HepG2 (cell line): ENCODE results near the gene CAPN10. TPM values are rescaled to one million over a fixed set of nuclear protein-coding genes. Genes with fewer than 3 reads are reported as not detected.
A peak's percentile ranks its signal among the peaks of the same experiment; 100 is the strongest.

ENCODE experiments used
- E2F5 ChIP-seq: sonication (generic); formaldehyde crosslinking; conservative IDR thresholded peaks from 2 replicates; pipeline ENCODE4 v1.4.0; 2020; ENCODE audit warnings: missing genetic modification reagents
- NR2F2 ChIP-seq: IDR thresholded peaks from 2 replicates; pipeline ENCODE4 v1.6.1; 2012; ENCODE audit warnings: low read depth, inconsistent platforms, borderline replicate concordance
- PRDM15 ChIP-seq: sonication (generic); formaldehyde crosslinking; IDR thresholded peaks from 2 replicates; pipeline ENCODE4 v1.4.0; 2020; ENCODE audit warnings: missing genetic modification reagents
- RNF2 ChIP-seq: fragments of 450-650 bp; conservative IDR thresholded peaks from 2 replicates; pipeline ENCODE4 v1.6.1; 2016; ENCODE audit warnings: low read depth
- ZBTB25 ChIP-seq: IDR thresholded peaks from 2 replicates; pipeline ENCODE4 v1.6.1; 2018; ENCODE audit warnings: missing genetic modification reagents
- ZBTB7B ChIP-seq: sonication (generic); formaldehyde crosslinking; IDR thresholded peaks from 2 replicates; pipeline ENCODE4 v1.4.0; 2020; ENCODE audit warnings: missing genetic modification reagents
- ZNF280D ChIP-seq: sonication (generic); formaldehyde crosslinking; IDR thresholded peaks from 2 replicates; pipeline ENCODE4 v1.5.1; 2020; ENCODE audit warnings: mild to moderate bottlenecking, missing genetic modification reagents
- ZNF773 ChIP-seq: sonication (generic); formaldehyde crosslinking; IDR thresholded peaks from 2 replicates; pipeline ENCODE4 v1.4.0; 2020; ENCODE audit warnings: missing genetic modification reagents, borderline replicate concordance
- ZXDC ChIP-seq: sonication (generic); formaldehyde crosslinking; IDR thresholded peaks from 2 replicates; pipeline ENCODE4 v1.5.0; 2020; ENCODE audit warnings: mild to moderate bottlenecking, missing genetic modification reagents
- polyA plus RNA-seq, 8 experiments: library from polyadenylated mRNA; depleted of rRNA in 3 of 8; stranded (reverse) in 7 of 8; unstranded in 1 of 8; fragments of >200 nt; fragmentation: Illumina TruSeq in 4 of 8; extraction: Trizol in 4 of 8; gene quantifications; 2 replicates each; pipeline versions ENCODE4 v1.2.1 to v1.2.3, GENCODE V29; 2011 to 2016; ENCODE audit warnings: low read depth in 4 of 8, missing spikeins in 1 of 8, mixed read lengths in 1 of 8; ENCODE audit not compliant: insufficient read depth in 1 of 8
- total RNA-seq, 5 experiments: library from RNA; depleted of rRNA; stranded (reverse); fragments of >200 nt; fragmentation: Illumina TruSeq; extraction: Trizol; gene quantifications; 2 replicates each; pipeline ENCODE4 v1.2.3, GENCODE V29; 2016; ENCODE audit warnings: low read depth in 1 of 5

The CAPN10 gene
- total and polyA plus RNA-seq, 2 of the 13 experiments (the other 11 are each of a cell fraction or from before 2014, with no cell fraction given), result 27.6 to 32.4 TPM

GRCh38 chr2:240566203-240567136 is 20.1 kb upstream of the CAPN10 start (continued):
- TF ChIP-seq E2F5 (CRISPR knock-in tag) (0 out of 2 replicates have a peak, but pooled peaks have one; percentile 11), ZNF280D (CRISPR knock-in tag) (no peak; the same call in none of the 2 replicates), PRDM15 (CRISPR knock-in tag) (no peak), NR2F2 (0 out of 2 replicates have a peak, but pooled peaks have one; percentile 13), RNF2 (no peak), ZBTB7B (CRISPR knock-in tag) (peak; percentile 46), ZNF773 (CRISPR knock-in tag) (peak; percentile 20; the same call in 1 of the 2 replicates), ZBTB25 (CRISPR knock-in tag) (peak; percentile 43; the same call in 1 of the 2 replicates), ZXDC (CRISPR knock-in tag) (no peak)
